ENCODE results near the gene EFNB2.

The EFNB2 gene

DNA sequence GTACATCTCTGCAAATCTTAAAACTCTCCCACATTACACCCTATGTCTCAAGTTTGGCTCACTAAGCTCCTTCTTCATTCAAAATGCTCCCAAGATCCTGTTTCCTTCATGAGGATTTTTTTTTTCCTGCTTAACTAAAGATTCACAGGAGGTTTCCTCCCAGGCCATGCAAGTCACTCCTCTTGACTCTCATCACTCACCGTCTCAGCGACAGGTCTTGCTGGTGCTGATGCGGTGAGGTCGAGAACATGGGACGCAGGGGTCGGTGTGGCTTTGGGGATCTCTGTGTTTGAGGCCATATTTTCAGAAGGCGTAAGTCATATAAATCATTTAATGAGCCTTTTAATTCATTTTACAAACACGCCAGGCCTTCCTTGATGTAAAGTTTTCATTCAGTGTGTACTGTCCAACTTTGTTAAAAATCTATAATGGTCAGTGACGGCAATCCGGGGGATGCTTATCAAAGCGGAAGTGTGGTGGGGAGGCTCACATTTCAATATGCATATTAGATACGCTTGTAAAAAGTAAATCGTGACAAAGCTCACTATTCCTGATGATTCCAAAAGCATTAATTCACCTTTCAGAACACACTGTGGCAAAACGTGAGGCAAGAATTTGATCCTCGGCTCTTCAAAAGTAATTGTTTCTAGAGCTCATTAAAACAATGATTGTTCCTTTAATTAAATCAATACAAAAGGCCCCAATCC is 20.4 kb downstream of the EFNB2 start:
- ChIA-PET POLR2A (interaction anchor here (1.3 kb wide), 1 partner anchor 20 kb away, joined by 3 read pairs; the partner anchor contains the start of gene EFNB2), CTCF (interaction anchor here (0.7 kb wide), 1 partner anchor 649 kb away, joined by 3 read pairs; no protein-coding TSS in a partner anchor)
- Histone ChIP-seq H3K4me1 (ENCODE audit: control insufficient read depth, insufficient read depth, low read length) (peaks cover 15% of the 10 kb centered on the region), H3K4me3 (ENCODE audit: low read depth, low read length) (no peak overlapping the region), H3K9me3 (ENCODE audit: control insufficient read depth, insufficient read depth, low read depth, low read length) (no peaks in the 10 kb centered on the region), H3K27ac (ENCODE audit: extremely low read depth, low read depth, low read length) (no peak overlapping the region), H3K36me3 (ENCODE audit: control insufficient read depth in 2 of 2, insufficient read depth in 1 of 2, low read length in 2 of 2) (peaks cover 7 to 20% of the 10 kb centered on the region in 2 experiments)
- no peak for TF ChIP-seq ZFP3 (tag by site-specific recombination; IDR thresholded peaks at IDR 0.05; ENCODE audit: low read depth)
- TF ChIP-seq ZNF501 (tag by site-specific recombination; IDR thresholded peaks at IDR 0.05): peak; percentile 37
- no peak for TF ChIP-seq ZNF202 (tag by site-specific recombination; IDR thresholded peaks at IDR 0.05; ENCODE audit: borderline replicate concordance)
- TF ChIP-seq ZNF48 (tag by site-specific recombination; IDR thresholded peaks at IDR 0.05): no peak
- no peak for TF ChIP-seq ZNF350 (tag by site-specific recombination; IDR thresholded peaks at IDR 0.05)
- no peak for TF ChIP-seq ZNF433 (tag by site-specific recombination; IDR thresholded peaks at IDR 0.05; ENCODE audit: low read depth)
- TF ChIP-seq EGR2 (tag by site-specific recombination; IDR thresholded peaks at IDR 0.05; ENCODE audit: low read depth): 0 out of 2 replicates have a peak, but pooled peaks have one; percentile 20
- peak; percentile 73 for TF ChIP-seq FEZF1 (tag by site-specific recombination; IDR thresholded peaks at IDR 0.05)
- no peak for TF ChIP-seq ZNF785 (tag by site-specific recombination; IDR thresholded peaks at IDR 0.05)
- no peak for TF ChIP-seq ZNF571 (tag by site-specific recombination; IDR thresholded peaks at IDR 0.05)
- TF ChIP-seq, protein P1, sequence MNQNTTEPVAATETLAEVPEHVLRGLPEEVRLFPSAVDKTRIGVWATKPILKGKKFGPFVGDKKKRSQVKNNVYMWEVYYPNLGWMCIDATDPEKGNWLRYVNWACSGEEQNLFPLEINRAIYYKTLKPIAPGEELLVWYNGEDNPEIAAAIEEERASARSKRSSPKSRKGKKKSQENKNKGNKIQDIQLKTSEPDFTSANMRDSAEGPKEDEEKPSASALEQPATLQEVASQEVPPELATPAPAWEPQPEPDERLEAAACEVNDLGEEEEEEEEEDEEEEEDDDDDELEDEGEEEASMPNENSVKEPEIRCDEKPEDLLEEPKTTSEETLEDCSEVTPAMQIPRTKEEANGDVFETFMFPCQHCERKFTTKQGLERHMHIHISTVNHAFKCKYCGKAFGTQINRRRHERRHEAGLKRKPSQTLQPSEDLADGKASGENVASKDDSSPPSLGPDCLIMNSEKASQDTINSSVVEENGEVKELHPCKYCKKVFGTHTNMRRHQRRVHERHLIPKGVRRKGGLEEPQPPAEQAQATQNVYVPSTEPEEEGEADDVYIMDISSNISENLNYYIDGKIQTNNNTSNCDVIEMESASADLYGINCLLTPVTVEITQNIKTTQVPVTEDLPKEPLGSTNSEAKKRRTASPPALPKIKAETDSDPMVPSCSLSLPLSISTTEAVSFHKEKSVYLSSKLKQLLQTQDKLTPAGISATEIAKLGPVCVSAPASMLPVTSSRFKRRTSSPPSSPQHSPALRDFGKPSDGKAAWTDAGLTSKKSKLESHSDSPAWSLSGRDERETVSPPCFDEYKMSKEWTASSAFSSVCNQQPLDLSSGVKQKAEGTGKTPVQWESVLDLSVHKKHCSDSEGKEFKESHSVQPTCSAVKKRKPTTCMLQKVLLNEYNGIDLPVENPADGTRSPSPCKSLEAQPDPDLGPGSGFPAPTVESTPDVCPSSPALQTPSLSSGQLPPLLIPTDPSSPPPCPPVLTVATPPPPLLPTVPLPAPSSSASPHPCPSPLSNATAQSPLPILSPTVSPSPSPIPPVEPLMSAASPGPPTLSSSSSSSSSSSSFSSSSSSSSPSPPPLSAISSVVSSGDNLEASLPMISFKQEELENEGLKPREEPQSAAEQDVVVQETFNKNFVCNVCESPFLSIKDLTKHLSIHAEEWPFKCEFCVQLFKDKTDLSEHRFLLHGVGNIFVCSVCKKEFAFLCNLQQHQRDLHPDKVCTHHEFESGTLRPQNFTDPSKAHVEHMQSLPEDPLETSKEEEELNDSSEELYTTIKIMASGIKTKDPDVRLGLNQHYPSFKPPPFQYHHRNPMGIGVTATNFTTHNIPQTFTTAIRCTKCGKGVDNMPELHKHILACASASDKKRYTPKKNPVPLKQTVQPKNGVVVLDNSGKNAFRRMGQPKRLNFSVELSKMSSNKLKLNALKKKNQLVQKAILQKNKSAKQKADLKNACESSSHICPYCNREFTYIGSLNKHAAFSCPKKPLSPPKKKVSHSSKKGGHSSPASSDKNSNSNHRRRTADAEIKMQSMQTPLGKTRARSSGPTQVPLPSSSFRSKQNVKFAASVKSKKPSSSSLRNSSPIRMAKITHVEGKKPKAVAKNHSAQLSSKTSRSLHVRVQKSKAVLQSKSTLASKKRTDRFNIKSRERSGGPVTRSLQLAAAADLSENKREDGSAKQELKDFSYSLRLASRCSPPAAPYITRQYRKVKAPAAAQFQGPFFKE (tag by site-specific recombination; IDR thresholded peaks at IDR 0.05; ENCODE audit: borderline replicate concordance): no peak
- TF ChIP-seq ZSCAN23 (tag by site-specific recombination; IDR thresholded peaks at IDR 0.05): no peak
- TF ChIP-seq, protein P2, sequence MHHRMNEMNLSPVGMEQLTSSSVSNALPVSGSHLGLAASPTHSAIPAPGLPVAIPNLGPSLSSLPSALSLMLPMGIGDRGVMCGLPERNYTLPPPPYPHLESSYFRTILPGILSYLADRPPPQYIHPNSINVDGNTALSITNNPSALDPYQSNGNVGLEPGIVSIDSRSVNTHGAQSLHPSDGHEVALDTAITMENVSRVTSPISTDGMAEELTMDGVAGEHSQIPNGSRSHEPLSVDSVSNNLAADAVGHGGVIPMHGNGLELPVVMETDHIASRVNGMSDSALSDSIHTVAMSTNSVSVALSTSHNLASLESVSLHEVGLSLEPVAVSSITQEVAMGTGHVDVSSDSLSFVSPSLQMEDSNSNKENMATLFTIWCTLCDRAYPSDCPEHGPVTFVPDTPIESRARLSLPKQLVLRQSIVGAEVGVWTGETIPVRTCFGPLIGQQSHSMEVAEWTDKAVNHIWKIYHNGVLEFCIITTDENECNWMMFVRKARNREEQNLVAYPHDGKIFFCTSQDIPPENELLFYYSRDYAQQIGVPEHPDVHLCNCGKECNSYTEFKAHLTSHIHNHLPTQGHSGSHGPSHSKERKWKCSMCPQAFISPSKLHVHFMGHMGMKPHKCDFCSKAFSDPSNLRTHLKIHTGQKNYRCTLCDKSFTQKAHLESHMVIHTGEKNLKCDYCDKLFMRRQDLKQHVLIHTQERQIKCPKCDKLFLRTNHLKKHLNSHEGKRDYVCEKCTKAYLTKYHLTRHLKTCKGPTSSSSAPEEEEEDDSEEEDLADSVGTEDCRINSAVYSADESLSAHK (tag by site-specific recombination; IDR thresholded peaks at IDR 0.05): 0 out of 2 replicates have a peak, but pooled peaks have one; percentile 7
- TF ChIP-seq KLF10 (tag by site-specific recombination; IDR thresholded peaks at IDR 0.05): 0 out of 2 replicates have a peak, but pooled peaks have one; percentile 32
- TF ChIP-seq ZNF138 (tag by site-specific recombination; IDR thresholded peaks at IDR 0.05; ENCODE audit: borderline replicate concordance): no peak
- TF ChIP-seq ZEB2 (tag by site-specific recombination; IDR thresholded peaks at IDR 0.05): peak; percentile 61; the same call in 1 of the 2 replicates
- TF ChIP-seq HOXD13 (CRISPR knock-in tag; IDR thresholded peaks at IDR 0.05; ENCODE audit: borderline replicate concordance): no peak
- TF ChIP-seq, protein P3, sequence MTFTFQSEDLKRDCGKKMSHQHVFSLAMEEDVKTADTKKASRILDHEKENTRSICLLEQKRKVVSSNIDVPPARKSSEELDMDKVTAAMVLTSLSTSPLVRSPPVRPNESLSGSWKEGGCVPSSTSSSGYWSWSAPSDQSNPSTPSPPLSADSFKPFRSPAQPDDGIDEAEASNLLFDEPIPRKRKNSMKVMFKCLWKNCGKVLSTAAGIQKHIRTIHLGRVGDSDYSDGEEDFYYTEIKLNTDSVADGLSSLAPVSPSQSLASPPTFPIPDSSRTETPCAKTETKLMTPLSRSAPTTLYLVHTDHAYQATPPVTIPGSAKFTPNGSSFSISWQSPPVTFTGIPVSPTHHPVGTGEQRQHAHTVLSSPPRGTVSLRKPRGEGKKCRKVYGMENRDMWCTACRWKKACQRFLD (tag by site-specific recombination; IDR thresholded peaks at IDR 0.05): no peak
- TF ChIP-seq, protein P4, sequence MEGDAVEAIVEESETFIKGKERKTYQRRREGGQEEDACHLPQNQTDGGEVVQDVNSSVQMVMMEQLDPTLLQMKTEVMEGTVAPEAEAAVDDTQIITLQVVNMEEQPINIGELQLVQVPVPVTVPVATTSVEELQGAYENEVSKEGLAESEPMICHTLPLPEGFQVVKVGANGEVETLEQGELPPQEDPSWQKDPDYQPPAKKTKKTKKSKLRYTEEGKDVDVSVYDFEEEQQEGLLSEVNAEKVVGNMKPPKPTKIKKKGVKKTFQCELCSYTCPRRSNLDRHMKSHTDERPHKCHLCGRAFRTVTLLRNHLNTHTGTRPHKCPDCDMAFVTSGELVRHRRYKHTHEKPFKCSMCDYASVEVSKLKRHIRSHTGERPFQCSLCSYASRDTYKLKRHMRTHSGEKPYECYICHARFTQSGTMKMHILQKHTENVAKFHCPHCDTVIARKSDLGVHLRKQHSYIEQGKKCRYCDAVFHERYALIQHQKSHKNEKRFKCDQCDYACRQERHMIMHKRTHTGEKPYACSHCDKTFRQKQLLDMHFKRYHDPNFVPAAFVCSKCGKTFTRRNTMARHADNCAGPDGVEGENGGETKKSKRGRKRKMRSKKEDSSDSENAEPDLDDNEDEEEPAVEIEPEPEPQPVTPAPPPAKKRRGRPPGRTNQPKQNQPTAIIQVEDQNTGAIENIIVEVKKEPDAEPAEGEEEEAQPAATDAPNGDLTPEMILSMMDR (tag by site-specific recombination; IDR thresholded peaks at IDR 0.05): no peak
- TF ChIP-seq ZNF530 (tag by site-specific recombination; IDR thresholded peaks at IDR 0.05; ENCODE audit: low read depth): no peak
- no peak for TF ChIP-seq ZNF600 (tag by site-specific recombination; IDR thresholded peaks at IDR 0.05)
- no peak for TF ChIP-seq ZNF677 (tag by site-specific recombination; IDR thresholded peaks at IDR 0.05)
- no peak for TF ChIP-seq ZNF19 (tag by site-specific recombination; IDR thresholded peaks at IDR 0.05; ENCODE audit: low read depth)
- TF ChIP-seq REPIN1 (tag by site-specific recombination; IDR thresholded peaks at IDR 0.05; ENCODE audit: low read depth): no peak
- TF ChIP-seq OSR2 (tag by site-specific recombination; IDR thresholded peaks at IDR 0.05): peak; percentile 45; the same call in 1 of the 2 replicates
- no peak for TF ChIP-seq ZNF837 (tag by site-specific recombination; IDR thresholded peaks at IDR 0.05)
- TF ChIP-seq ZFP41 (tag by site-specific recombination; IDR thresholded peaks at IDR 0.05; ENCODE audit: borderline replicate concordance): no peak
